ENCODE data around the gene SLC2A10. TPM values are rescaled to one million over a fixed set of nuclear protein-coding genes. Genes with fewer than 3 reads are reported as not detected.

SLC2A10 gene
- total RNA-seq, 4 donors from 2014 or later, result 8.2 to 33.5 (median 15.2) TPM

GRCh38 chr20:46755483-46756413, 46.3 kb downstream of the SLC2A10 start:
- intact Hi-C loops (cut with DNase I; ENCODE audit: low total_unique reads) (no loop called here), in situ Hi-C loops (cut with MboI; ENCODE audit: low pct_ligation_motif_present in 1 of 4, low pct_unique_long_range_greater_than_20kb in 1 of 4, low sequenced_read_pairs in 3 of 4) (loop anchor here (10.0 to 25.0 kb wide), 3 partner anchors 407 to 632 kb away; no protein-coding TSS in a partner anchor)
- no peaks in the 10 kb centered on the region for H3K9me3 ChIP-seq
- no peak overlapping the region for H3K4me3 ChIP-seq
- TF ChIP-seq EP300 (IDR thresholded peaks at IDR 0.05; ENCODE audit: low read depth) (no peak), CTCF (IDR thresholded peaks at IDR 0.05) (no peak), POLR2AphosphoS5 (IDR thresholded peaks at IDR 0.05) (no peak), POLR2A (IDR thresholded peaks at IDR 0.05) (no peak)
- no peaks in the 10 kb centered on the region for H3K36me3 ChIP-seq
- WGBS, 2 donors (ENCODE audit: low coverage in 1 of 2), result 85 to 88% methylated on average over 11 of the region's 11 CpGs
- H3K4me1 ChIP-seq, result peaks cover 0 to 4% (median 0%) of the 10 kb centered on the region in 4 donors
- no peak overlapping the region for H3K27ac ChIP-seq
- peaks cover 9% of the 10 kb centered on the region for H3K27me3 ChIP-seq
- no peak for DNase-seq

DNA sequence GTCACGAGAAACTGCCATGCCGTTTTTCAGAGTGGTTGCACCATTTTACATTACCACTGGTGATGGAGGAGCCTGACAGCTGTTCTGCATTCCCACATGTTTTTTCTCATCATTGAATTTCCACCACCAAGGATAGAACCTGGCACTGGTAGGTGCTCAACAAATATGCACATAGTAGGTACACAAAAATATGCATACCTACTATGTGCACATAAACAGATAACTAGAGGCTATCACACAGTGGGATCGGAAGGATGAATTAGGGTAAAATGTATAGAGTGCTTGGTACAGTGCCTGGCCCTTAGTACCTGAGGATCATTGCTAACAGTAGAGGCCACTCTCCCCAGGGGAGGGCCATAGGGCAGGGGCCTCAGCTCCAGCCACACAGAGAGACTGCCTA, 47.0 kb downstream of the SLC2A10 start:
- no peak for TF ChIP-seq CTCF (IDR thresholded peaks at IDR 0.05)
- TF ChIP-seq POLR2A (IDR thresholded peaks at IDR 0.05), result no peak
- no peak for TF ChIP-seq EP300 (IDR thresholded peaks at IDR 0.05; ENCODE audit: low read depth)
- TF ChIP-seq POLR2AphosphoS5 (IDR thresholded peaks at IDR 0.05), result no peak
- in situ Hi-C loops (cut with MboI; ENCODE audit: low pct_ligation_motif_present in 1 of 4, low pct_unique_long_range_greater_than_20kb in 1 of 4, low sequenced_read_pairs in 3 of 4), result loop anchor here (10.0 to 25.0 kb wide), 3 partner anchors 406 to 631 kb away; no protein-coding TSS in a partner anchor

DNA sequence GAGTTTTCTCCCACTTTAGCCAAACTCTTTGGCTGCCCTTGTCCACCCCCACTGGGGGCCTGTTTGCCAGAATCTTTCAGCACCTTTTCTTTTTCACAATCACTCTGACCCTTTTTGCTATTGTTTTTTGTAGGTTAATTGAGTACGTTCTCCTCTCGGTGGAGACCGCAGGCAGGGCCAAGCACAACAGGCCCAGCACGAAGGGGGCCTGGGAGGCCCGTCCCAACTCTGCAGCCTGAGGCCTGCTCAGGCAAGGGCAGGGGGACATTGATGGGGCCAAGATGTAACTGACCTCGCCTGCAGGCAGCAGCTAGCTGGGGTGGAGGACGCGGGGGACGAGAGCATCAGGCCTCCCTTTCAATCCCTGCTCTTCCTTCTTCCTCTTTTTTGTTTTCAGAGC, 47.7 kb downstream of the SLC2A10 start:
- Histone ChIP-seq H3K4me1 (peaks cover 0 to 4% (median 0%) of the 10 kb centered on the region in 4 donors), H3K27me3 (no peaks in the 10 kb centered on the region), H3K4me3 (no peak overlapping the region), H3K27ac (no peak overlapping the region), H3K36me3 (no peaks in the 10 kb centered on the region), H3K9me3 (no peaks in the 10 kb centered on the region)
- in situ Hi-C loops (cut with MboI; ENCODE audit: low pct_ligation_motif_present in 1 of 4, low pct_unique_long_range_greater_than_20kb in 1 of 4, low sequenced_read_pairs in 3 of 4) (loop anchor here (10.0 to 25.0 kb wide), 3 partner anchors 405 to 630 kb away; no protein-coding TSS in a partner anchor), intact Hi-C loops (cut with DNase I; ENCODE audit: low total_unique reads) (no loop called here)
- no peak for TF ChIP-seq CTCF (IDR thresholded peaks at IDR 0.05)
- no peak for TF ChIP-seq EP300 (IDR thresholded peaks at IDR 0.05; ENCODE audit: low read depth)
- no peak for TF ChIP-seq POLR2A (IDR thresholded peaks at IDR 0.05)
- no peak for TF ChIP-seq POLR2AphosphoS5 (IDR thresholded peaks at IDR 0.05)
- no peak for DNase-seq
- 84 to 95% methylated on average over 8 to 9 of the region's 9 CpGs for WGBS, 2 donors (ENCODE audit: low coverage in 1 of 2)

More for the DNA sequence above, 47.0 kb downstream of the SLC2A10 start:
- Histone ChIP-seq H3K4me1 (peaks cover 0 to 4% (median 0%) of the 10 kb centered on the region in 4 donors), H3K36me3 (no peaks in the 10 kb centered on the region), H3K27ac (no peak overlapping the region), H3K4me3 (no peak overlapping the region), H3K9me3 (no peaks in the 10 kb centered on the region), H3K27me3 (peaks cover 7% of the 10 kb centered on the region)
- intact Hi-C loops (cut with DNase I; ENCODE audit: low total_unique reads), result no loop called here
- 54 to 92% methylated on average over 2 to 3 of the region's 3 CpGs for WGBS, 2 donors (ENCODE audit: low coverage in 1 of 2)
- DNase-seq, result no peak
